Measurements from ENCODE around the gene TTBK1.
"Not testable (repeated sequence)": the region's sequence is repeated elsewhere in the genome, so short reads cannot be mapped to it uniquely, and the experiment has no call there.

Gene TTBK1

DNA sequence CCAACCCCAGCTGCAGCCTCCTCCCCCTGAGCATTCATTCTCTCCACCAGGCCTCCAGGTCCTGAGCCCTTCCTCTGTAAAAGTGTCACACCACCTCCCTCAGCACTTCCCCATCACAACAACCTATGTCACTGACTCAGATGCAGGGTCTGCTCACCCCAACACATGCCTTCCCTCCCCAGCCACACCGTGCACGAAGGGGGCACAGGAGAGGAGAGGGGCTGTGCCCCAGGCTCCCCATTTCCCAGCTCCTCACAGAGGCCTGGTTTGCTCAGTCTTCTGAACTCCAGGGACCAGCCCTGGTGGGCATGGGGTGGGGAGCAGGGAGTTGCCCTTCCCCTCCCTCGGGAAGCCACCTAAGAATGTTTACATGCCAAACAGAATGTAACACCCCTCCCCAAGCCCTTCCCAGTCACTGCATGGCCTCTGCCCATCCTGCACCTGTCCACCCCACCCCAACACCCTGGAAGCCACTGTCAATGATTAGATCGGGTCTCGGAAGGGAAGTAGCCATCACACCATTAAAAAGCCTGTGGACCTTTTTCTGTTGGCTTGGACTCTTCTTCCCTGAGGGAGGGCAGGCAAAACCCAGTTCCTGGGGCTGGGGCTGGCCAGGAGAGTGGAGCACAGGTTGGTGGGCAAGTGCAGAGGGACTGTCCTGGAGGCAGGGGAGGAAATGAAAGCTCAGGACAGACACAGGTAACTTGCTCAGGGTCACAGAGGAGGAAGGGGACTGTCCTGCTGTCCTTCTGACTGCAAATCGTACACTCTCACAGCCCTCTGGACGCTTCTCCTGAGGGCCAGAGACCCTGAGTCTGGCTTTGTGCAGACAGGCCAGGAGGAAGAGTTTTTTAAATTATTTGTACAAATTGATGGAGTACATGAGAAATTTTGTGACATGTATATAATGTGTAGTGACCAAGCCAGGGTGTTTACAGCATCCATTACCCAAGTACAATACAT lies 44.7 kb downstream of the TTBK1 start:
- DNase-seq (ENCODE audit: low read depth), result no peak

DNA sequence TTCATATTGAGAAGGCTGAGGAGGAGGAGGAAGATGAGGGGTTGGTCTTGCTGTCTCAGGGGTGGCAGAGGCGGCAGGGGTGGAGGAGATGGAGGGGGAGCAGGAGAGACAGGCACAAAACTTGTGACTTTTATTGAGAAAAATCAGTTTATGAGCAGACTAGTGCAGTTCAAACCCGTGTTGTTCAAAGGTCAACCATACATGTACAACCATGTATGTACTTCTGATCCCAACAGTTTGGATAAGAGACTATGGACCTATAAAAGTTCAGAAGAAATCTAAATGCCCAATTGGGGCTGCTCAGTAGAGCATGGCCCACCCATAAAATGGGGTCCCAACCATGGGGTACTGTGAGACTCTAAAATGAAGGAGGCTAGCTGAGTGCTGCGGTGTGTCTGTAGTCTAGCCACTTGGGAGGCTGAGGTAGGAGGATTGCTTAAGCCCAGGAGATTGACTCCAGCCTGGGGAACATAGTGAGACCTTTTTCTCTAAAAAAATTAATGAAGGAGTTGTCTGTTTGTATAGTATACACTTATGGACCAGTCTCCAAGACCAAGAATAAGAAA lies 47.1 kb downstream of the TTBK1 start:
- no peak for DNase-seq (ENCODE audit: low read depth)

DNA sequence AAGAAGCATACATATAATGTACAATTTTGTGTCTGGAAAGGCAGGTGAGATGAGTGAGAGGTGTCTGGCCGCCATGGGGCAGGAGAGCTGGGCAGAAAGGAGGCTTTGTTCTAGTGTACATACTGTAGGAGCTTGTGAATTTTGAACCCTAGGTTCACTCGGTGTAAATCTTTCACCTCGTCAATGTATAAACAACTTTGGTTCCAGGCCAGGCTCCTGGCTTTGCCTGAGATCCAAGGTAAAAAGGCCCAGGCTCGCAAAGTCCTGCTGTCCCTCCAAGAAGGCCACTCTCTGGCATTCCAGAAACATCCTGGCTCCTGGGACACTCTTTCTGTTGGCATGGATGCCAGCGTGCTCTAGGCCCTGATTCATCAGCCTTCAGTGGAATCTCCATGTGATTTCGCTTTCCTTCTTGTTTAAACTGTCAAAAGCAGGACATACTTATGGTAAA lies 47.6 kb downstream of the TTBK1 start:
- no peak for DNase-seq (ENCODE audit: low read depth)

DNA sequence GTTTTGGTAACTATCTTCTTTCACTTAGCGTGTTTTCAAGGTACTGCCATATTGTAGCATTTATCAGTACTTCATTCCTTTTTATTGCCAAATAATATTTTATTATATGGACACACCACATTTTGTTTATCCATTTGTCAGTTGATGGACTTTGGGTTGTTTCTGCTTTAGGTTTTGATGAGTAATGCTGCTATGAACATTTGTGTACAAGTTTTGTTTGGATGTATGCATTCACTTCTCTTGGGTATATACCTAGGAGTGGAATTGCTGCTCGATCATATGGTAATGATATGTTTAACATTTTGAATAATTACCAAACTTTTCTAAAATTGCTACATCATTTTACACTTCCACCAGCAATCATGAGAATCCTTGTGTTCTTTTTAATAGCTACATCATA lies 48.4 kb downstream of the TTBK1 start:
- DNase-seq (ENCODE audit: low read depth), result no peak

DNA sequence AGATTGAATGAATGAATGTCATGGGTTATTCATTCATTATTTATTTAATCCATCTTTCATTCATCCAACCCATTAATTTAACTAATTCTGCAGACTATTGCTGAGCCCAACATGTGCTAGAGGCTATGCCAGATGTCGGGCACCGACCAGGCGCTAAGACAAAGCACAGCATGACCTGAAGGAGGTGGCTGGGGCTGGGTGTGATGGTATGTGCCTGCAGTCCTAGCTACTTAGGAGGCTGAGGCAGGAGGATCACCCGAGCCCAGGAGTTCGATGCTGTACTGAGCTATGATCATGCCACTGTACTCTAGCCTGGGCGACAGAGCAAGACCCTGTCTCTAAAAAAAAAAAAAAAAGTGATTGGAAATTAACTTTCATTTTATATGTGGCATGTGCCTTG lies 49.1 kb downstream of the TTBK1 start:
- no peak for DNase-seq (ENCODE audit: low read depth)

DNA sequence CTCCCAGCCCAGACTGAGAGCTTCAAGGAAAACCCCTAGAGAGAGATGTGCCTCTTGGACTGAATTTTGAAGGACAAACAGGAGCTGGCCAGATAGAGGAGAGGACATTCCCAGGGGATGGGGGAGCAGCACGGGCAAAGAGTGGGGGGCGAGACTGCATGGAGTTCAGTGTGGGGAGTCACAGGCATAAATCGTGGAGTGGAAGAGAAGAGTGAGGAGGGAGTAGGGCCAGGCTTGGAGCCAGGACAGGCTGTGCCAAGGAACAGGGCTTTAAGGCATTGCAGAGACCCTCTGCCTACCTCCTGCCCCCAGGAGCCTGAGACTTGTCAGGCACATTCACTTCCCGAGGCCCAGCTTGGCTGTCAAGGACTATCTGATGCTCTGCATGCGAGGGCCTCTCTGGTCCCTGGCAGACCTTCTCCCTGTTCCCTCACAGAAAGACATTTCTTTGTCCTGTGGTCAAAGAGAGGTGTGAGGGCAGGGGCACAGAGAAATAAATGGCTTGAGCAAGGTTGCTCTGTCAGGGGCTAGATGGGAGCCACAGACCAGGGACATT lies 49.6 kb downstream of the TTBK1 start:
- DNase-seq (ENCODE audit: low read depth), result no peak

DNA sequence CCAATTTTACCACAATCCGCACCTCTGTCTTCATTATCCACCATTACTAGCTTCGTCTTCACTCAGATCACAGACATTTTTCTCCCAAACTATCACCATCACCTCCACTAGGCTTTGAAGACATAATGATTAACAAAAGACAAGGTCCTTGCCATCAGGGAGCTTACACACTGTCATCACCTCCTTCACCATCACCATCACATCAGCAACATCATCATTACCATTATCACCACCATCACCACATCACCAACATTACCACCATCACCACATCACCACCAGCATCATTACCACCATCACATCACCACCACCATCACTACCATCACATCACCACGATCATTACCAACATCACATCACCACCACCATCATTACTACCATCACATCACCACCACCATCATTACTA lies 50.4 kb downstream of the TTBK1 start:
- no peak for DNase-seq (ENCODE audit: low read depth)

DNA sequence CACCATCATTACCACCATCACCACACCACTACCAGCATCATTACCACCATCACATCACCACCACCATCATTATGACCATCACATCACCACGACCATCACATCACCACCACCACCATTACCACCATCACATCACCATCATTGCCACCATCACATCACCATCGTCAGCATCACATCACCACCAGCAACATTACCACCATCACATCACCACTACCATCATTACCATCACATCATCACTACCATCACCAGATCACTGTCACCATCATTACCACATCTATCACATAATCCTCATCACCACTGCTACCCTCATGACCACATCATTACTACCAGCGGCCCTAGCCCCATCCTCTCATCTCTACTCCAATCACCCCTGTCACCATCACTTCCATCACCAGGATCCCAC lies 51.3 kb downstream of the TTBK1 start:
- no peak for DNase-seq (ENCODE audit: low read depth)

DNA sequence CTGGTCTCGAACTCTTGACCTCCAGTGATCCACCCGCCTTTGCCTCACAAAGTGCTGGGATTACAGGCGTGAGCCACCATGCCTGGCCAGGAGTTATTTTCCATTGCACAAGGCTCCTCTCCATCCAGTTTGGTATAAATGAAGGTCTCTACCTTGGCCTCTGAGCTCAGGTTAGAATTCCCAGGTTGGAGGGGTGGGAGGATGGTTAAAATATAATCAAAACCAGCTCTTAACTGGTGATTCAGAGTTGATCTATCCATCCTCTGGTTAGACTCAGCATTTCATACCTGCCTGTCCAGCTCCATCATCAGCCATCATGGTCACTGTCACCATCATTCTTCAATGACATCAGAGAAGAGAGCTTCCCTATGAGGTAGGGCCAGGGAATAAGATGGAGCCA lies 52.2 kb downstream of the TTBK1 start:
- no peak for DNase-seq (ENCODE audit: low read depth)

DNA sequence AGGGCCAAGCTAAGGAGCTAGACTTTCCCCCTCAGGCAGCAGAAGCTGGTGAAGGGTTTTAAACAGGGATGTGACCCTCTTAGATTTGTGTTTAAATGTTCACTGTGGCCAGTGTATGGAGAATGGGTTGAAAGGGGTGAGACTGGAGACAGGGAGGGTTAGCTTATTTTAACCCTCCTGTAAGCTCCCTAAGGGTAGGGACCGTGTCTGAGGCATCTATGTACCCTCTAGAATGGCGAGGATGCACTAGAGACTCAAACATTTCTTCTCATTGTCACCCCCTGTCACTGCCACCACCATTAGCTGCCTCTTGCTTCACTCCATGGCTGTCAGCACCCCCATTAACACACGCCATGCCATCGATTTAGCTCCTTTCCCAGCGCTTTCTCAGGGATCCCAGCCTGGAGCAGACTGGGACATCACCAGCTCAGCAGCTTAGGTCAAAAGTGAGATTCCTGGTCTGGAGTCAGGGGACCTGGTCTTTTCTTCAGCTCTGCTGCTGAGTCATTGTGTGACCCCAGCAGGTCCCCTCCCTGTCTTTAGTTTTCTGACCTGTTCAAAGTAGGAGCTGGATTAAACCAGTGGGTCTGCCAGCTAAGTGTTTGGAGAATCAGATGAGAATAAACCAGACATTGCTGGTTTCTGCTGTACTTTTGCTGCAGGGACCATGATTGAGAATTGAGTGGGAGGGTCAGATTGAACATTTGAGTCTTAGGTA lies 53.7 kb downstream of the TTBK1 start:
- DNase-seq (ENCODE audit: low read depth), result no peak

DNA sequence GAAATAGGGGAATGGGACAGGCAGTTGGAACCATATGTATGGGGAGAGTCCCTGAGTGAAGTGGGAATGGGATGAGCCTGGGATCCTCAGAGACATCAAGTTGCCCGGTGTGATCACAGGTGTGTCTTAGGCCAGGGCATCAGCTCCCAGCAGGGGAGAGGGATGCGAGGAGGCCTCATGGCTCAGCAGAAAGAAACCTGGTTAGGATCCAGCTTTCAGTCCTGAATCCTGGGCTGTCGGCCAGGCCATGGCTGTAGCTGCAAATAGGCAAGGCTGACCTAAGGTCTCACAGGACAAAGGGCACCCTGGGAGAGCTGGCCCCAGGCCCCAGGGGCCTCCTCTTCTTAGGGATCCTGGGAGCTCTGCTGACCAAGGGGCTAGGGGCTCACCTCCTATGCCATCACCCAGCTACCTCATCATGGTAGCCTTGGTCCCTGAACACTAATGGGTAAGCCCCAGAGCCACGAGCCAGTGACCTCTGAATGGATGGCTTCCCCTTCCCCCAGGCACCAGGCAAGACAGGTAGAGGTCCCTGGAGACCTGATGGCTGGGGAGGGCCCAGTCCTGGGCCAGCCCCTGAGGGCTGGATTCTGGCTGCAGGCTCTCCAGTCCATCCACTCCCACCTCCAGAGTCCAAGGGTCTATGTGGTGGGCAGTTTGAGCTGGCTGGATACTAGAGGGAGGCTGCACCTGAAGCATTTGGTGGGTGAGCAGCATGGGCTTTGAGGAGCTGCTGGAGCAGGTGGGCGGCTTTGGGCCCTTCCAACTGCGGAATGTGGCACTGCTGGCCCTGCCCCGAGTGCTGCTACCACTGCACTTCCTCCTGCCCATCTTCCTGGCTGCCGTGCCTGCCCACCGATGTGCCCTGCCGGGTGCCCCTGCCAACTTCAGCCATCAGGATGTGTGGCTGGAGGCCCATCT lies 54.6 kb downstream of the TTBK1 start, which contains the start of gene SLC22A7:
Gene SLC22A7, plus strand, starts transcription at position 617 of the 921 bp plus-strand sequence. Its CDS starts 99 bp downstream, at position 716.
- DNase-seq (ENCODE audit: low read depth), result no peak

DNA sequence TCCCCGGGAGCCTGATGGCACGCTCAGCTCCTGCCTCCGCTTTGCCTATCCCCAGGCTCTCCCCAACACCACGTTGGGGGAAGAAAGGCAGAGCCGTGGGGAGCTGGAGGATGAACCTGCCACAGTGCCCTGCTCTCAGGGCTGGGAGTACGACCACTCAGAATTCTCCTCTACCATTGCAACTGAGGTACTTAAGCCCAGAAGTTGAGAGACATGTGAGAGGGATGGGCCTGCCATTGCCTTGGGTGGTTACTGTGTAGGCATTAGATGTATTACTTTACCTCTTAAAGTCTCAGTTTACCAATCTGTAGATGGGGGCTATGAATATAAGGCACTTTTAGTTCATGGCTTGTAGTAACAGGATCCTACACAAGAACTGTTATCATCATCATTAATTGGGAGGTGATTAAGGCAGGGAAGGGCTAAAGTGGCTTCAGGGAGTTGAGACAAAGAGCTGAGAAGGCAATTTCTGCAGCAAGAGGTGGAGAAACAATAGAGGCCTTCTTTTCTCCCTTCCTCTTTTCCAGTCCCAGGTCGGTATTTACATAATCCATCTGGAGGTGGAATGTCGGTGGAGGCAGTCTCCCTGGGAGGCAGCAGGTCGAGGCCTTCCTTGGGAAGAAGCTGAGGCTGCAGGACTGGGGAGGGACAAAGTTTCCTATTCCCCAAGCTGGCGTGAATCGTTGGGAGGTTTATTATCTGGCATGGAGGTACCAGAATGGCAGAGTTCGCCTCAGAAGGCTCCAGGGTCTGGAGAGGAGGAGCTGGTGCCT lies 55.5 kb downstream of the TTBK1 start:
- no peak for DNase-seq (ENCODE audit: low read depth)

DNA sequence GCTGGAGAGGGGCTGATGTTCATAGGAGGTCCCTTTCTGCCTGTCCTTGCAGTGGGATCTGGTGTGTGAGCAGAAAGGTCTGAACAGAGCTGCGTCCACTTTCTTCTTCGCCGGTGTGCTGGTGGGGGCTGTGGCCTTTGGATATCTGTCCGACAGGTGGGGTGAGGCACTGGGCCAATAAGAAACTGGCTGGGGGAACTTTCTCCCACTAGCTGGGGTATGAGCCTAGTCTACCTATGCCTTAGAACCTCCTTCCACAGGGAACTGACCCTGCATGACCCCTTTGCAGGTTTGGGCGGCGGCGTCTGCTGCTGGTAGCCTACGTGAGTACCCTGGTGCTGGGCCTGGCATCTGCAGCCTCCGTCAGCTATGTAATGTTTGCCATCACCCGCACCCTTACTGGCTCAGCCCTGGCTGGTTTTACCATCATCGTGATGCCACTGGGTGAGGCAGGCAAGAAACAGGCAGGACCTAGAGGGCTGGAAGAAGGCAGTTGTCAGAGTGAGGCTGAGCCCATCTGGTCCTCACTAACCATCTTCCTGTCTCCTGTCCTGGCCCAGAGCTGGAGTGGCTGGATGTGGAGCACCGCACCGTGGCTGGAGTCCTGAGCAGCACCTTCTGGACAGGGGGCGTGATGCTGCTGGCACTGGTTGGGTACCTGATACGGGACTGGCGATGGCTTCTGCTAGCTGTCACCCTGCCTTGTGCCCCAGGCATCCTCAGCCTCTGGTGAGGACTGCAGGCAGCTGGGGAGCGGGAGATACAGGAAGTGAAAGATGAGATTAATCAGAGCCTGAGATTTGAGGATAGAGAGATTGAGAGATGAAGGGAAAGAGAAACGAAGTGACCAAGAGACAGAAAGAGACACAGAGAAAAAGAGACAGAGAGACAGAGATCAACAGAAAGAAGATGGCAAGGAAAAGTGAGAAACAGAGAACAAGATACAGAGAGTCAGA lies 56.3 kb downstream of the TTBK1 start:
- DNase-seq (ENCODE audit: low read depth), result no peak

DNA sequence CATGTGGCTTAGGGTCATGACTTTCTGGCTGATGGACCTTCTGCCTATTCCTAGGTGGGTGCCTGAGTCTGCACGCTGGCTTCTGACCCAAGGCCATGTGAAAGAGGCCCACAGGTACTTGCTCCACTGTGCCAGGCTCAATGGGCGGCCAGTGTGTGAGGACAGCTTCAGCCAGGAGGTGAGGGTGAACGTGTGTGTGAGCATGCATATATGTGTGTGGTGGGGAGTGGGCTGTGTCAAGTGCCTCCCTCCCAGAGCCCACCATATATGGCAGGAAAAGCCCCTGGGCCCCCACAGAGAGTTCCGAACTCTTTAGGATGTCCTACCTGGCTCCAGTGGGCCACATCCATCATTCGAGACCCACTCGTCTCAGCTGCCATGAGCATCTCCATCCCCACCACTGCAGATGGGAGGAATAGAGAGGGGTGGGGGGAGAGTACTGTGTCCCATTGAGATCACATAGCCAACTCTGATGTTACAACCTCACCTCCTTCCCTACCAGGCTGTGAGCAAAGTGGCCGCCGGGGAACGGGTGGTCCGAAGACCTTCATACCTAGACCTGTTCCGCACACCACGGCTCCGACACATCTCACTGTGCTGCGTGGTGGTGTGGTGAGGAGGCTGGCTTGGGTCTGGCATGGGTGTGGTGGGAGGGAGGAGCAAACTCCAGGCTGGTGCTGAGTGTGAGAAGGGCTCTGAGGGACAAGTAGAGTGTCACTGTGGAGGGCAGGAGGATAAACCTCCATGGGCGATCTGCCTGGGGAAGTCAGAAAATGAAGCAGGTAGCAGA lies 58.0 kb downstream of the TTBK1 start:
- DNase-seq (ENCODE audit: low read depth), result no peak

DNA sequence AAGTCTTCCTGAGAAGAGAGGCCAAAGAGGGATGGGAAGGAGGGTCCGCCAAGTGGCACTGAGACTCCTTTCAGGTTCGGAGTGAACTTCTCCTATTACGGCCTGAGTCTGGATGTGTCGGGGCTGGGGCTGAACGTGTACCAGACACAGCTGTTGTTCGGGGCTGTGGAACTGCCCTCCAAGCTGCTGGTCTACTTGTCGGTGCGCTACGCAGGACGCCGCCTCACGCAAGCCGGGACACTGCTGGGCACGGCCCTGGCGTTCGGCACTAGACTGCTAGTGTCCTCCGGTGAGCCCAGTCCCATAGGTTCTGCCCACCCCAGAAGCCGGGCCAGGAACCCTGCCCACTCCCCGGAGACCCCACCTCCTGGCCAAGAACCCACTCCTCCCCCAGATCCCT lies 58.8 kb downstream of the TTBK1 start:
- no peak for DNase-seq (ENCODE audit: low read depth)

DNA sequence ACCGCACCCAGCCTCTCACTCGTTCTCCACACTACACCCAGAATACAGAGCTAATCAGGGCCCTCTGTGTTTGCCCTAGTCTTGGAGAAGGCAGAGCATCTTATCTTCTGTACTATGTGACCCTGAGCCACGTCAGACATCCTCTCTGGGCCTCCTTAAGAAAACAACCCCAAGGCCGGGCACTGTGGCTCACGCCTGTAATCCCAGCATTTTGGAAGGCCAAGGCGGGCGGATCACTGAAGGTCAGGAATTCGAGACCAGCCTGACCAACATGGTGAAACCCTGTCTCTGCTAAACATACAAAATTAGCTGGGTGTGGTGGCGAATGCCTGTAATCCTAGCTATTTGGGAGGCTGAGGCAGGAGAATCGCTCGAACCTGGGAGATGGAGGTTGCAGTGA lies 59.7 kb downstream of the TTBK1 start:
- not testable (repeated sequence) for DNase-seq (ENCODE audit: low read depth)

DNA sequence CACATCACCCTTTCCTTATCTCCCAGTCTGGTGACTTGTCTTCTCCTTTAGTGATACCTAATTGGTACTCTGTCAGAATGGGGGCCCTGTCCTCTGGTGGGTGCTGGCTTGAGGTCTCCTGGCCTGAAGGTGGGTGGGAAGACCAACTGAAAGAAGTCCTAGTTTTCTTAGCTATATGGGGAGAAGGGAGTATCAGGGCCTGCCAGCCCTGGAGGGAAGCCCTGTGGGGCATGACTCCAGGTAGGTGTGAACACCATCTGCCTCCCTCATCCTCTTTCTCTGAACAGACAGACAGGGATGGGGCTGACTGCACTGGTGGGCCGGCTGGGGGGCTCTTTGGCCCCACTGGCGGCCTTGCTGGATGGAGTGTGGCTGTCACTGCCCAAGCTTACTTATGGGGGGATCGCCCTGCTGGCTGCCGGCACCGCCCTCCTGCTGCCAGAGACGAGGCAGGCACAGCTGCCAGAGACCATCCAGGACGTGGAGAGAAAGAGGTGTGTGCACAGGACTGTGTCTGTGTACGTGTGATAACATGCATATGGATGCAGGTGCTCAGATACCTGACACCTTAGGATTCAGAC lies 60.6 kb downstream of the TTBK1 start:
- no peak for DNase-seq (ENCODE audit: low read depth)

DNA sequence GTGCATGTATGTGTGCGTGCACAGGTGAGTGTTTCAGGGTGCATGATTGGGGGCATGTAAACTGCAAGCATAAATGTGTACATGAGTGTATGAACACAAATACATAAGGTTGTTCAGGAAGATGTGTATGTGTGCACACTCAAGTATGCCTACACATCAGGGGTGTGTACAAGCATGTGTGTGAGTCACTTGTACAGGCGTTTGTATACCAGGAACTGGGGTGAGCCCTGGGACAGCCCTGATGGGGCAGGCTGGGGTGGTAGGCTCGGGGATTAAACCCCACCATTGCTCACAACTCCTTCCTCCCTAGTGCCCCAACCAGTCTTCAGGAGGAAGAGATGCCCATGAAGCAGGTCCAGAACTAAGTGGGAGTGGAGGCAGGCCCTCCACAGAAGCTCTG lies 61.1 kb downstream of the TTBK1 start:
- no peak for DNase-seq (ENCODE audit: low read depth)
